Mucosa of rectum (tissue), 2 donors: ENCODE data around the gene DCX.

Source experiments
- H3K27ac ChIP-seq, 2 donors: one replicate each; pipeline ENCODE4 v1.7.0; 2013; ENCODE audit warnings: inconsistent platforms in 2 of 2, low read depth in 2 of 2, low read length in 2 of 2
- H3K27me3 ChIP-seq, 2 donors: one replicate each; pipeline ENCODE4 v1.7.0; 2013; ENCODE audit warnings: low read length in 2 of 2; ENCODE audit not compliant: control insufficient read depth in 2 of 2, insufficient read depth in 2 of 2
- H3K36me3 ChIP-seq, 2 donors: one replicate each; pipeline ENCODE4 v1.7.0; 2013; ENCODE audit warnings: low read length in 2 of 2; ENCODE audit not compliant: control insufficient read depth in 2 of 2, insufficient read depth in 2 of 2
- H3K4me1 ChIP-seq, 2 donors: one replicate each; pipeline ENCODE4 v1.7.0; 2013; ENCODE audit warnings: low read length in 2 of 2, mild to moderate bottlenecking in 1 of 2; ENCODE audit not compliant: control insufficient read depth in 2 of 2, insufficient read depth in 2 of 2
- H3K4me3 ChIP-seq, 2 donors: one replicate each; pipeline ENCODE4 v1.7.0; 2013; ENCODE audit warnings: low read length in 2 of 2
- H3K9ac ChIP-seq, 2 donors: one replicate each; pipeline ENCODE4 v1.7.0; 2013; ENCODE audit warnings: low read length in 2 of 2, low read depth in 1 of 2, mild to moderate bottlenecking in 1 of 2
- H3K9me3 ChIP-seq, 2 donors: one replicate each; pipeline ENCODE4 v1.7.0; 2013; ENCODE audit warnings: low read length in 2 of 2; ENCODE audit not compliant: control insufficient read depth in 2 of 2
- donor health status: healthy.
- donor health status: Normal muscosa, but diverticular disease.

Gene DCX

GRCh38 chrX:111283446-111283845 is 128.5 kb downstream of the DCX start:
- H3K27ac ChIP-seq, result no peak overlapping the region
- no peaks in the 10 kb centered on the region for H3K9me3 ChIP-seq
- no peaks in the 10 kb centered on the region for H3K4me1 ChIP-seq
- no peak overlapping the region for H3K9ac ChIP-seq
- H3K36me3 ChIP-seq, result no peaks in the 10 kb centered on the region
- no peak overlapping the region for H3K4me3 ChIP-seq
- peaks cover 0 to 10% of the 10 kb centered on the region in 2 donors for H3K27me3 ChIP-seq

- Histone ChIP-seq H3K9me3 (no peaks in the 10 kb centered on the region), H3K4me3 (no peak overlapping the region), H3K9ac (no peak overlapping the region), H3K27me3 (peaks cover 0 to 10% of the 10 kb centered on the region in 2 donors), H3K36me3 (no peaks in the 10 kb centered on the region), H3K4me1 (no peaks in the 10 kb centered on the region), H3K27ac (no peak overlapping the region)
These were observed 129.0 kb downstream of the DCX start for GRCh38 chrX:111282991-111283390.

- Histone ChIP-seq H3K4me3 (no peak overlapping the region), H3K27me3 (peaks cover 0 to 10% of the 10 kb centered on the region in 2 donors), H3K4me1 (no peaks in the 10 kb centered on the region), H3K27ac (no peak overlapping the region), H3K36me3 (no peaks in the 10 kb centered on the region), H3K9me3 (no peaks in the 10 kb centered on the region), H3K9ac (no peak overlapping the region)
These were observed 129.9 kb downstream of the DCX start for GRCh38 chrX:111282139-111282538.

GRCh38 chrX:111270339-111270738 is 141.7 kb downstream of the DCX start, which contains the start of gene CAPN6:
Gene CAPN6, minus strand, starts transcription at chrX:111270483. Its CDS starts 6,547 bp downstream, at chrX:111263936.
- Histone ChIP-seq H3K36me3 (no peaks in the 10 kb centered on the region), H3K27ac (no peak within 1 kb of the TSS), H3K27me3 (peaks cover 7 to 11% of the 10 kb centered on the region in 2 donors), H3K9ac (no peak within 1 kb of the TSS), H3K4me3 (no peak within 1 kb of the TSS), H3K4me1 (no peaks in the 10 kb centered on the region), H3K9me3 (no peaks in the 10 kb centered on the region)

GRCh38 chrX:111268506-111268905 is 143.5 kb downstream of the DCX start:
- Histone ChIP-seq H3K9ac (no peak overlapping the region), H3K27me3 (peaks cover 7 to 11% of the 10 kb centered on the region in 2 donors), H3K36me3 (no peaks in the 10 kb centered on the region), H3K27ac (no peak overlapping the region), H3K4me3 (no peak overlapping the region), H3K4me1 (no peaks in the 10 kb centered on the region), H3K9me3 (no peaks in the 10 kb centered on the region)

GRCh38 chrX:111265486-111265885 is 146.5 kb downstream of the DCX start:
- H3K9me3 ChIP-seq, result no peaks in the 10 kb centered on the region
- H3K36me3 ChIP-seq, result no peaks in the 10 kb centered on the region
- no peak overlapping the region for H3K4me3 ChIP-seq
- no peaks in the 10 kb centered on the region for H3K4me1 ChIP-seq
- H3K27ac ChIP-seq, result no peak overlapping the region
- no peak overlapping the region for H3K9ac ChIP-seq
- H3K27me3 ChIP-seq, result peaks cover 4 to 7% of the 10 kb centered on the region in 2 donors

- Histone ChIP-seq H3K27ac (no peak overlapping the region), H3K9me3 (no peaks in the 10 kb centered on the region), H3K4me1 (no peaks in the 10 kb centered on the region), H3K27me3 (peaks cover 3 to 4% of the 10 kb centered on the region in 2 donors), H3K4me3 (no peak overlapping the region), H3K36me3 (no peaks in the 10 kb centered on the region), H3K9ac (no peak overlapping the region)
These were observed 147.6 kb downstream of the DCX start for GRCh38 chrX:111264385-111264784.

GRCh38 chrX:111262086-111262485 is 149.9 kb downstream of the DCX start:
- H3K9ac ChIP-seq, result no peak overlapping the region
- H3K9me3 ChIP-seq, result no peaks in the 10 kb centered on the region
- H3K36me3 ChIP-seq, result no peaks in the 10 kb centered on the region
- no peak overlapping the region for H3K27ac ChIP-seq
- H3K4me1 ChIP-seq, result no peaks in the 10 kb centered on the region
- peaks cover 0 to 3% of the 10 kb centered on the region in 2 donors for H3K27me3 ChIP-seq
- H3K4me3 ChIP-seq, result no peak overlapping the region

- Histone ChIP-seq H3K27me3 (no peaks in the 10 kb centered on the region), H3K4me1 (no peaks in the 10 kb centered on the region), H3K27ac (no peak overlapping the region), H3K9ac (no peak overlapping the region), H3K36me3 (no peaks in the 10 kb centered on the region), H3K9me3 (no peaks in the 10 kb centered on the region), H3K4me3 (no peak overlapping the region)
These were observed 151.5 kb downstream of the DCX start for GRCh38 chrX:111260451-111260850.

- H3K4me1 ChIP-seq, result no peaks in the 10 kb centered on the region
- H3K9me3 ChIP-seq, result no peaks in the 10 kb centered on the region
- H3K4me3 ChIP-seq, result no peak overlapping the region
- no peak overlapping the region for H3K9ac ChIP-seq
- H3K36me3 ChIP-seq, result no peaks in the 10 kb centered on the region
- H3K27ac ChIP-seq, result no peak overlapping the region
- H3K27me3 ChIP-seq, result peaks cover 0 to 2% of the 10 kb centered on the region in 2 donors
These were observed 152.4 kb downstream of the DCX start for GRCh38 chrX:111259559-111259958.

- no peak overlapping the region for H3K9ac ChIP-seq
- peaks cover 0 to 2% of the 10 kb centered on the region in 2 donors for H3K27me3 ChIP-seq
- H3K27ac ChIP-seq, result no peak overlapping the region
These were observed 154.3 kb downstream of the DCX start for GRCh38 chrX:111257733-111258132.

More at GRCh38 chrX:111257733-111258132, 154.3 kb downstream of the DCX start:
- no peak overlapping the region for H3K4me3 ChIP-seq
- H3K9me3 ChIP-seq, result no peaks in the 10 kb centered on the region
- no peaks in the 10 kb centered on the region for H3K36me3 ChIP-seq
- no peaks in the 10 kb centered on the region for H3K4me1 ChIP-seq
